ENCODE measurements around the gene SEMA3B. TPM values are rescaled to one million over a fixed set of nuclear protein-coding genes. Genes with fewer than 3 reads are reported as not detected.

Gene SEMA3B
- total RNA-seq, 1 experiment from 2014 or later: 21.8 TPM

- Mint-ChIP-seq H3K4me3 (ENCODE audit: unreplicated experiment) (peak overlapping the region; percentile 97), H3K36me3 (ENCODE audit: insufficient read depth, unreplicated experiment) (peaks cover 11% of the 10 kb centered on the region), H3K27ac (ENCODE audit: unreplicated experiment) (peak overlapping the region; percentile 95), H3K4me1 (ENCODE audit: low read depth, unreplicated experiment) (peaks cover 12% of the 10 kb centered on the region), H3K9me3 (ENCODE audit: unreplicated experiment) (no peaks in the 10 kb centered on the region), H3K27me3 (ENCODE audit: insufficient read depth, unreplicated experiment) (no peaks in the 10 kb centered on the region)
- H3K36me3 ChIP-seq (ENCODE audit: control insufficient read depth, insufficient read depth, low read length): no peaks in the 10 kb centered on the region; the same call in 1 of the 2 replicates
- peak overlapping the region; percentile 47 for H3K4me3 ChIP-seq (ENCODE audit: low read depth, low read length)
- peaks cover 18% of the 10 kb centered on the region for H3K4me1 ChIP-seq
- ChIA-PET POLR2A (no interaction called here), CTCF (no interaction called here)
- DNase-seq: no peak
- intact Hi-C loops (cut with micrococcal nuclease; ENCODE audit: unreplicated experiment): loop anchor here (2.0 kb wide), 3 partner anchors 17 to 61 kb away; partner anchors contain the start of gene GNAI2
- TSS peak; percentile 45 for BruUV-seq (replicated peaks)
- H3K9me3 ChIP-seq: no peaks in the 10 kb centered on the region
- H3K27me3 ChIP-seq (replicated peaks; ENCODE audit: control insufficient read depth, insufficient read depth, low read length): no peaks in the 10 kb centered on the region
- TF ChIP-seq, protein P1, sequence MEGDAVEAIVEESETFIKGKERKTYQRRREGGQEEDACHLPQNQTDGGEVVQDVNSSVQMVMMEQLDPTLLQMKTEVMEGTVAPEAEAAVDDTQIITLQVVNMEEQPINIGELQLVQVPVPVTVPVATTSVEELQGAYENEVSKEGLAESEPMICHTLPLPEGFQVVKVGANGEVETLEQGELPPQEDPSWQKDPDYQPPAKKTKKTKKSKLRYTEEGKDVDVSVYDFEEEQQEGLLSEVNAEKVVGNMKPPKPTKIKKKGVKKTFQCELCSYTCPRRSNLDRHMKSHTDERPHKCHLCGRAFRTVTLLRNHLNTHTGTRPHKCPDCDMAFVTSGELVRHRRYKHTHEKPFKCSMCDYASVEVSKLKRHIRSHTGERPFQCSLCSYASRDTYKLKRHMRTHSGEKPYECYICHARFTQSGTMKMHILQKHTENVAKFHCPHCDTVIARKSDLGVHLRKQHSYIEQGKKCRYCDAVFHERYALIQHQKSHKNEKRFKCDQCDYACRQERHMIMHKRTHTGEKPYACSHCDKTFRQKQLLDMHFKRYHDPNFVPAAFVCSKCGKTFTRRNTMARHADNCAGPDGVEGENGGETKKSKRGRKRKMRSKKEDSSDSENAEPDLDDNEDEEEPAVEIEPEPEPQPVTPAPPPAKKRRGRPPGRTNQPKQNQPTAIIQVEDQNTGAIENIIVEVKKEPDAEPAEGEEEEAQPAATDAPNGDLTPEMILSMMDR (IDR thresholded peaks at IDR 0.05; ENCODE audit: insufficient read depth in 1 of 2, low read depth in 1 of 2, low read length in 1 of 2, severe bottlenecking in 1 of 2, unreplicated experiment in 1 of 2): peak in 1 of 2 experiments; percentile 16
Measured at GRCh38 chr3:50297896-50298725, 29.2 kb downstream of the SEMA3B start.

DNA sequence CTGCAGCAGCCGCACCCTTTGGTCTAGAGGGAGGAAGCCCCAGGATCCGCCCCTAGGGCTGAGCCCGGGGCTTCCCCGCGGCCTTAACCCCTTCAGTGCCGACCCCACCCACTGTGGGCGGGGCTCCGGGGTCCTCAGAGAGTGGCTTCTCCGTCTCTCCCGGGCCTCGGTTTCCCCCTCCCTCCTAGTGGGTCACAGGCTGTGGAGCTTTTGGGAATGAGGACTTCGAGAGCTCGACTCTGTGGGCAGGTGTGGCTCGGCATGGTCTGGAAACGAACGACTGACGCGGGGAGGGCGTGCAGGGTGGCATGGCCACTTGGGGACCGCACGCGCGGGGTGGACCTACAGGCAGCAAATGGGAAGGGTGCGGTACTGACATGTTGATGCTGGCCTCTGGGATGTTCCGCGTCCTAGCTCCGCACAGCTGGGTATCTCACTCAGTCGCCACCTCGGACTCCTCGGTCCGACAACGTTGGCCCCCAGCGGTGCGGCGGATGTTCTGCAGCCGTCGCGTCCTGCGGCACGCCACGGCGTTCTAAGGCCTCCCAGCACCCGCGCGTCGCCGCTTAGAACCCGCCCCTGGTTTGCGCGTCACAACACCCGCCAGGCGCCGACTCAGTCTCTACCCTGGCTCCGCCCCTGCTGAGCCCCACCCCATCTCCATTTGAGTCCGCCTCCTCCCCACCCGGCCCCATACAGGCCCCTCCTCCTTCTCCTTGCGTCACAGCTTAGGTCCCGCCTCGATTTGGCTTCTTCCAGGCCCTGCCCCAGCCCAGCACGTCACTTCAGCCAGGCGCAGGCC, 30.1 kb downstream of the SEMA3B start, which contains the start of the genes HYAL3 and NAA80:
TSS of gene HYAL3 (minus strand) at position 570 of the 802 bp plus-strand sequence. CDS start 3,803 bp downstream, outside the sequence.
TSS of gene NAA80 (minus strand) at position 570 of the 802 bp plus-strand sequence. CDS start 1,942 bp downstream, outside the sequence.
- Mint-ChIP-seq H3K27me3 (ENCODE audit: insufficient read depth, unreplicated experiment) (no peaks in the 10 kb centered on the region), H3K27ac (ENCODE audit: unreplicated experiment) (peak within 1 kb of the TSS; percentile 95), H3K36me3 (ENCODE audit: insufficient read depth, unreplicated experiment) (peaks cover 11% of the 10 kb centered on the region), H3K4me1 (ENCODE audit: low read depth, unreplicated experiment) (peaks cover 11% of the 10 kb centered on the region), H3K9me3 (ENCODE audit: unreplicated experiment) (no peaks in the 10 kb centered on the region), H3K4me3 (ENCODE audit: unreplicated experiment) (peak within 1 kb of the TSS; percentile 97)
- peak; percentile 99 for DNase-seq
- ChIA-PET POLR2A (interaction anchor here (0.6 to 1.4 kb wide), 8 partner anchors 11 to 1281 kb away, joined by 3 to 17 read pairs (median 6); partner anchors contain the start of genes DALRD3 and GNAI2), CTCF (interaction anchor here (0.7 to 1.3 kb wide), 10 partner anchors 17 to 1200 kb away, joined by 3 to 8 read pairs (median 4); partner anchors contain the start of gene LSMEM2)
- intact Hi-C loops (cut with micrococcal nuclease; ENCODE audit: unreplicated experiment): loop anchor here (1.0 to 2.0 kb wide), 4 partner anchors 18 to 62 kb away; partner anchors contain the start of gene GNAI2
- Histone ChIP-seq H3K36me3 (ENCODE audit: control insufficient read depth, insufficient read depth, low read length) (no peaks in the 10 kb centered on the region; the same call in 1 of the 2 replicates), H3K4me1 (peaks cover 20% of the 10 kb centered on the region), H3K27me3 (replicated peaks; ENCODE audit: control insufficient read depth, insufficient read depth, low read length) (no peaks in the 10 kb centered on the region), H3K4me3 (ENCODE audit: low read depth, low read length) (peak within 1 kb of the TSS; percentile 47), H3K9me3 (no peaks in the 10 kb centered on the region)
- no TSS peak for BruUV-seq (replicated peaks)
- TF ChIP-seq, protein P1 (IDR thresholded peaks at IDR 0.05; ENCODE audit: insufficient read depth in 1 of 2, low read depth in 1 of 2, low read length in 1 of 2, severe bottlenecking in 1 of 2, unreplicated experiment in 1 of 2): peak; percentile 15 to 26

DNA sequence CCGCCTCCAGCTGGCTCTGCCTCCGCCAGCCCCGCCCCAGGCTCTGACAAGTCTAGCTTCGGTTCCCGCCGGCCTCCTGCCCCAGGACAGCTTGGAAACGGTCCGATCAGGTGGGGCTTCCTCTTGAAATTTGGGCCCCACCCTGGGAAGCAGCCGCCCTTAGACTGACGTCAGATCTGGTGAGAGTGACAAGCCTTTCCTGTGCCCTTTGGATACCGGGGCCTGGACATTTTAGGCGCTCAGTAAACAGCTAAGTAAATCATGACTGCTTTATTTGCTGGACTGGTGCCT, 30.6 kb downstream of the SEMA3B start:
- Mint-ChIP-seq H3K4me1 (ENCODE audit: low read depth, unreplicated experiment) (peaks cover 11% of the 10 kb centered on the region), H3K36me3 (ENCODE audit: insufficient read depth, unreplicated experiment) (peaks cover 11% of the 10 kb centered on the region), H3K27ac (ENCODE audit: unreplicated experiment) (peak overlapping the region; percentile 95), H3K4me3 (ENCODE audit: unreplicated experiment) (peak overlapping the region; percentile 97), H3K27me3 (ENCODE audit: insufficient read depth, unreplicated experiment) (no peaks in the 10 kb centered on the region), H3K9me3 (ENCODE audit: unreplicated experiment) (no peaks in the 10 kb centered on the region)
- DNase-seq: no peak
- Histone ChIP-seq H3K27me3 (replicated peaks; ENCODE audit: control insufficient read depth, insufficient read depth, low read length) (no peaks in the 10 kb centered on the region), H3K9me3 (no peaks in the 10 kb centered on the region), H3K4me3 (ENCODE audit: low read depth, low read length) (peak overlapping the region; percentile 39), H3K36me3 (ENCODE audit: control insufficient read depth, insufficient read depth, low read length) (no peaks in the 10 kb centered on the region; the same call in 1 of the 2 replicates), H3K4me1 (peaks cover 20% of the 10 kb centered on the region)
- BruUV-seq (replicated peaks): no TSS peak
- intact Hi-C loops (cut with micrococcal nuclease; ENCODE audit: unreplicated experiment): loop anchor here (1.0 to 2.0 kb wide), 4 partner anchors 19 to 63 kb away; partner anchors contain the start of gene GNAI2
- POLR2A ChIA-PET: interaction anchor here (0.6 to 1.4 kb wide), 9 partner anchors 10 to 1281 kb away, joined by 3 to 17 read pairs (median 5); partner anchors contain the start of genes DALRD3 and GNAI2
- TF ChIP-seq, protein P1 (IDR thresholded peaks at IDR 0.05; ENCODE audit: insufficient read depth in 1 of 2, low read depth in 1 of 2, low read length in 1 of 2, severe bottlenecking in 1 of 2, unreplicated experiment in 1 of 2): no peak
- CTCF ChIA-PET: interaction anchor here (0.7 to 1.3 kb wide), 10 partner anchors 16 to 1200 kb away, joined by 3 to 8 read pairs (median 4); partner anchors contain the start of gene LSMEM2

Measured in Caco-2 (cell line).